H9 (cell line): ENCODE measurements around the gene SH2D3C. TPM values are rescaled to one million over a fixed set of nuclear protein-coding genes. Genes with fewer than 3 reads are reported as not detected.
A peak's percentile ranks its signal among the peaks of the same experiment; 100 is the strongest.

Source experiments
- DNase-seq: peaks from one replicate; pipeline ENCODE4 v3.0.0-alpha.2; 2017
- H2AFZ ChIP-seq: one replicate; pipeline ENCODE4 v1.6.1; 2013; ENCODE audit warnings: mild to moderate bottlenecking, low read length, control low read depth, moderate library complexity
- H2AK5ac ChIP-seq: 2 replicates; pipeline ENCODE4 v1.6.1; 2013; ENCODE audit warnings: low read length, control low read depth, mixed read lengths; ENCODE audit not compliant: insufficient read length
- H2BK120ac ChIP-seq: one replicate; pipeline ENCODE4 v1.6.1; 2013; ENCODE audit warnings: low read depth, mild to moderate bottlenecking, low read length, control low read depth, inconsistent platforms; ENCODE audit not compliant: poor library complexity, severe bottlenecking
- H2BK12ac ChIP-seq: 2 replicates; pipeline ENCODE4 v1.6.1; 2013; ENCODE audit warnings: low read length, control low read depth, mixed read lengths, low read depth; ENCODE audit not compliant: insufficient read length
- H2BK15ac ChIP-seq: 2 replicates; pipeline ENCODE4 v1.6.1; 2013; ENCODE audit warnings: low read depth, low read length, control low read depth
- H2BK20ac ChIP-seq: one replicate; pipeline ENCODE4 v1.6.1; 2013; ENCODE audit warnings: low read depth, mild to moderate bottlenecking, low read length, control low read depth, inconsistent platforms; ENCODE audit not compliant: poor library complexity, severe bottlenecking
- H2BK5ac ChIP-seq: 2 replicates; pipeline ENCODE4 v1.6.1; 2013; ENCODE audit warnings: low read length, control low read depth, mixed read lengths; ENCODE audit not compliant: insufficient read length
- H3K14ac ChIP-seq: 2 replicates; pipeline ENCODE4 v1.6.1; 2013; ENCODE audit warnings: low read length, control low read depth; ENCODE audit not compliant: insufficient read depth
- H3K18ac ChIP-seq: 2 replicates; pipeline ENCODE4 v1.6.1; 2013; ENCODE audit warnings: low read depth, mild to moderate bottlenecking, mixed read lengths, low read length, control low read depth; ENCODE audit not compliant: insufficient read length
- H3K23ac ChIP-seq: 2 replicates; pipeline ENCODE4 v1.6.1; 2013; ENCODE audit warnings: low read length, control low read depth, mixed read lengths, low read depth; ENCODE audit not compliant: insufficient read length
- H3K23me2 ChIP-seq: 2 replicates; pipeline ENCODE4 v1.6.1; 2013; ENCODE audit warnings: low read depth, mild to moderate bottlenecking, mixed read lengths, low read length, control low read depth; ENCODE audit not compliant: insufficient read length, poor library complexity, severe bottlenecking
- H3K27ac ChIP-seq: 2 replicates; pipeline ENCODE4 v1.5.1; 2013; ENCODE audit warnings: low read length, control low read depth, mixed read lengths, low read depth; ENCODE audit not compliant: insufficient read length
- H3K27me3 ChIP-seq: 2 replicates; pipeline ENCODE4 v1.6.1; 2013; ENCODE audit warnings: low read length, control low read depth, inconsistent platforms; ENCODE audit not compliant: insufficient read depth
- H3K4ac ChIP-seq: 2 replicates; pipeline ENCODE4 v1.6.1; 2013; ENCODE audit warnings: low read depth, mild to moderate bottlenecking, control low read depth, inconsistent platforms, low read length, moderate library complexity
- H3K4me1 ChIP-seq: 2 replicates; pipeline ENCODE4 v1.6.1; 2013; ENCODE audit warnings: low read length, control low read depth, inconsistent platforms; ENCODE audit not compliant: insufficient read depth
- H3K4me2 ChIP-seq: 2 replicates; pipeline ENCODE4 v1.6.1; 2013; ENCODE audit warnings: low read length, control low read depth, mixed read lengths; ENCODE audit not compliant: insufficient read length, insufficient read depth
- H3K56ac ChIP-seq: 2 replicates; pipeline ENCODE4 v1.6.1; 2013; ENCODE audit warnings: low read depth, mild to moderate bottlenecking, mixed read lengths, low read length, control low read depth; ENCODE audit not compliant: insufficient read length
- H3K79me1 ChIP-seq: 2 replicates; pipeline ENCODE4 v1.6.1; 2013; ENCODE audit warnings: low read depth, mild to moderate bottlenecking, moderate library complexity, low read length, control low read depth, inconsistent platforms; ENCODE audit not compliant: insufficient read depth, poor library complexity, severe bottlenecking
- H3K79me2 ChIP-seq: 2 replicates; pipeline ENCODE4 v1.6.1; 2013; ENCODE audit warnings: low read length, control low read depth, inconsistent platforms; ENCODE audit not compliant: insufficient read depth
- H3K9ac ChIP-seq: 2 replicates; pipeline ENCODE4 v1.6.1; 2013; ENCODE audit warnings: low read length, control low read depth, mixed read lengths; ENCODE audit not compliant: insufficient read length; ENCODE audit errors: extremely low read depth
- H3K9me3 ChIP-seq: one replicate; pipeline ENCODE4 v1.6.1; 2013; ENCODE audit warnings: low read depth, low read length, inconsistent platforms; ENCODE audit not compliant: control insufficient read depth
- H3T11ph ChIP-seq: one replicate; pipeline ENCODE4 v1.6.1; 2013; ENCODE audit warnings: mild to moderate bottlenecking, low read length, control low read depth, inconsistent platforms
- H4K20me1 ChIP-seq: one replicate; pipeline ENCODE4 v1.6.1; 2013; ENCODE audit not compliant: control insufficient read depth, insufficient read length, insufficient read depth
- H4K5ac ChIP-seq: 2 replicates; pipeline ENCODE4 v1.6.1; 2013; ENCODE audit warnings: low read depth, mild to moderate bottlenecking, mixed read lengths, low read length, control low read depth; ENCODE audit not compliant: insufficient read length
- H4K8ac ChIP-seq: replicated peaks from 2 replicates; pipeline ENCODE4 v1.6.1; 2013; ENCODE audit warnings: low read length, control low read depth, mixed read lengths, low read depth; ENCODE audit not compliant: insufficient read length
- H4K91ac ChIP-seq: 2 replicates; pipeline ENCODE4 v1.6.1; 2013; ENCODE audit warnings: low read depth, mild to moderate bottlenecking, moderate library complexity, mixed read lengths, low read length, control low read depth; ENCODE audit not compliant: insufficient read length
- H3K27ac Mint-ChIP-seq, 3 experiments: 2 replicates in 2 of 3; 3 replicates in 1 of 3; pipeline ENCODE4 v1.8.0; 2020 to 2021; ENCODE audit warnings: mixed read lengths in 3 of 3, mild to moderate bottlenecking in 1 of 3, moderate library complexity in 1 of 3
- H3K27me3 Mint-ChIP-seq: 2 replicates; pipeline ENCODE4 v1.8.0; 2021; ENCODE audit warnings: low read depth, mild to moderate bottlenecking, moderate library complexity, mixed read lengths
- H3K36me3 Mint-ChIP-seq, 3 experiments: 2 replicates in 2 of 3; 3 replicates in 1 of 3; pipeline ENCODE4 v1.8.0; 2020 to 2021; ENCODE audit warnings: low read depth in 3 of 3, mixed read lengths in 3 of 3; ENCODE audit not compliant: insufficient read depth in 1 of 3
- H3K4me1 Mint-ChIP-seq, 2 experiments: 2 replicates each; pipeline ENCODE4 v1.8.0; 2020; ENCODE audit warnings: mixed read lengths in 2 of 2
- H3K4me3 Mint-ChIP-seq, 2 experiments: 2 replicates in 1 of 2; 3 replicates in 1 of 2; pipeline ENCODE4 v1.8.0; 2020 to 2021; ENCODE audit warnings: mild to moderate bottlenecking in 2 of 2, mixed read lengths in 2 of 2, moderate library complexity in 1 of 2
- H3K9me3 Mint-ChIP-seq, 2 experiments: 2 replicates in 1 of 2; 3 replicates in 1 of 2; pipeline ENCODE4 v1.8.0; 2020; ENCODE audit warnings: mild to moderate bottlenecking in 2 of 2, mixed read lengths in 2 of 2, moderate library complexity in 1 of 2
- CTCF ChIP-seq: fragments of 200-600 bp; sonication (generic); conservative IDR thresholded peaks from 3 replicates; pipeline ENCODE4 v1.8.0; 2021; ENCODE audit warnings: antibody characterized with exemption, mild to moderate bottlenecking
- WGBS: extraction: QIAGEN DNeasy Blood & Tissue Kit; methylation state at CpG from one replicate; pipeline ENCODE4 v1.1.7; 2013; ENCODE audit warnings: missing lambda C conversion rate, low lambda C conversion rate, mixed read lengths; ENCODE audit not compliant: insufficient read length; ENCODE audit errors: extremely low coverage; 5-methylcytosine and 5-hydroxymethylcytosine counted together
- total RNA-seq: library from RNA; stranded (reverse); gene quantifications from 2 replicates; pipeline ENCODE4 v1.2.1, GENCODE V29; 2021

The SH2D3C gene
- total RNA-seq, 1 experiment from 2014 or later: 1.7 TPM

- WGBS: no CpG with 5 or more reads among the region's 43 CpGs
- H3K4me1 Mint-ChIP-seq: peaks cover 28 to 34% of the 10 kb centered on the region in 2 experiments
- no peaks in the 10 kb centered on the region for H3K9me3 Mint-ChIP-seq
- no peak overlapping the region for H3K18ac ChIP-seq
- H3K14ac ChIP-seq: no peak overlapping the region
- H3K36me3 Mint-ChIP-seq: no peaks in the 10 kb centered on the region
- H3K79me2 ChIP-seq: no peaks in the 10 kb centered on the region
- H3K4me1 ChIP-seq: peaks cover 8% of the 10 kb centered on the region
- no peak overlapping the region; a peak in 1 of 7 replicates for H3K27ac Mint-ChIP-seq
- H3K27me3 ChIP-seq: no peaks in the 10 kb centered on the region
- H3K4ac ChIP-seq: no peak overlapping the region
- H3K4me3 Mint-ChIP-seq: peak overlapping the region; percentile 74 to 87
- H3T11ph ChIP-seq: no peak overlapping the region
- H4K5ac ChIP-seq: no peak overlapping the region
- no peak overlapping the region for H3K23ac ChIP-seq
- H3K27me3 Mint-ChIP-seq: peaks cover 6% of the 10 kb centered on the region
- peaks cover 6% of the 10 kb centered on the region for H3K23me2 ChIP-seq
- H4K8ac ChIP-seq: no peak overlapping the region
- H3K4me2 ChIP-seq: peak overlapping the region; percentile 64
- H4K20me1 ChIP-seq: no peaks in the 10 kb centered on the region
- no peak overlapping the region for H3K56ac ChIP-seq
- H4K91ac ChIP-seq: no peak overlapping the region
- no peak overlapping the region for H2BK12ac ChIP-seq
- H2AK5ac ChIP-seq: no peak overlapping the region
- no peak overlapping the region for H3K9ac ChIP-seq
- no peak overlapping the region for H2AFZ ChIP-seq
- peak; percentile 99 for DNase-seq
- H2BK5ac ChIP-seq: no peak overlapping the region
- H2BK20ac ChIP-seq: no peak overlapping the region
- H3K27ac ChIP-seq: no peak overlapping the region
- no peak overlapping the region for H2BK120ac ChIP-seq
- H3K9me3 ChIP-seq: no peaks in the 10 kb centered on the region
- H2BK15ac ChIP-seq: no peak overlapping the region
- TF ChIP-seq CTCF: no peak
- H3K79me1 ChIP-seq: no peaks in the 10 kb centered on the region
These were observed 7.4 kb downstream of the SH2D3C start for GRCh38 chr9:127770905-127771569.
